ENCODE data around the gene ELAVL4.

GRCh38 chr1:50208756-50209155 is 100.0 kb downstream of the ELAVL4 start:
- TF ChIP-seq, protein P1, sequence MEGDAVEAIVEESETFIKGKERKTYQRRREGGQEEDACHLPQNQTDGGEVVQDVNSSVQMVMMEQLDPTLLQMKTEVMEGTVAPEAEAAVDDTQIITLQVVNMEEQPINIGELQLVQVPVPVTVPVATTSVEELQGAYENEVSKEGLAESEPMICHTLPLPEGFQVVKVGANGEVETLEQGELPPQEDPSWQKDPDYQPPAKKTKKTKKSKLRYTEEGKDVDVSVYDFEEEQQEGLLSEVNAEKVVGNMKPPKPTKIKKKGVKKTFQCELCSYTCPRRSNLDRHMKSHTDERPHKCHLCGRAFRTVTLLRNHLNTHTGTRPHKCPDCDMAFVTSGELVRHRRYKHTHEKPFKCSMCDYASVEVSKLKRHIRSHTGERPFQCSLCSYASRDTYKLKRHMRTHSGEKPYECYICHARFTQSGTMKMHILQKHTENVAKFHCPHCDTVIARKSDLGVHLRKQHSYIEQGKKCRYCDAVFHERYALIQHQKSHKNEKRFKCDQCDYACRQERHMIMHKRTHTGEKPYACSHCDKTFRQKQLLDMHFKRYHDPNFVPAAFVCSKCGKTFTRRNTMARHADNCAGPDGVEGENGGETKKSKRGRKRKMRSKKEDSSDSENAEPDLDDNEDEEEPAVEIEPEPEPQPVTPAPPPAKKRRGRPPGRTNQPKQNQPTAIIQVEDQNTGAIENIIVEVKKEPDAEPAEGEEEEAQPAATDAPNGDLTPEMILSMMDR (IDR thresholded peaks at IDR 0.05; ENCODE audit: insufficient read depth, low read depth, low read length), result no peak
- TF ChIP-seq EZH2 (IDR thresholded peaks at IDR 0.05; ENCODE audit: insufficient read depth, low read length), result no peak
